AG09309 (cell line): ENCODE measurements around the gene ANKS3.

ENCODE experiments used
- DNase-seq: peaks from one replicate; pipeline ENCODE4 v3.0.0-alpha.2; 2010; ENCODE audit warnings: low read depth
- H3K4me3 ChIP-seq: 2 replicates; pipeline ENCODE4 v1.5.1; 2011; ENCODE audit warnings: mild to moderate bottlenecking, low read depth, low read length, moderate library complexity; ENCODE audit not compliant: control insufficient read depth
- CTCF ChIP-seq: IDR thresholded peaks from 2 replicates; pipeline ENCODE4 v1.5.1; 2011; ENCODE audit warnings: mild to moderate bottlenecking, low read depth, low read length, inconsistent platforms; ENCODE audit not compliant: insufficient read depth, control insufficient read depth; ENCODE audit errors: missing control alignments

Gene ANKS3

GRCh38 chr16:4689864-4690704, 44.0 kb downstream of the ANKS3 start:
- TF ChIP-seq CTCF = no peak
- DNase-seq = no peak
- H3K4me3 ChIP-seq = no peak overlapping the region

GRCh38 chr16:4689091-4689671, 44.9 kb downstream of the ANKS3 start:
- TF ChIP-seq CTCF = no peak
- no peak overlapping the region for H3K4me3 ChIP-seq
- no peak for DNase-seq

DNA sequence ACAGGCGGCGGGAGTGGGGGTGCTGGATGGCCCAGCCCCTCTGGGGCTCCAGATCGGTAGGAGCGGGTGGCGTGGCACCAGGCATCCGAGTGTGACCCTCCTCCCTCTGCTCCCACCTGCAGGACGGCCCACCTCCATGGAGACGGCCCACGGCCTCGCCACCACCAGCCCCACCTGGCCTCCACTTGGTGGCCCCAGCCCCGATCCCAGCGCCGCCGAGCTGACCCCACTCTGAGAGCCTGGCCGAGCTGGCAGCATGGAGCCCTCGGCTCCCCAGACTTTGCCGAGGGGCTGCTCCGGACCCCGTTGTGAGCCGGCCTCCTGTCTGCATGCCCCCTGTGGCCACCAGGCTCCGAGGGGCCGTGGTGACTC, 45.4 kb downstream of the ANKS3 start:
- no peak for TF ChIP-seq CTCF
- no peak overlapping the region for H3K4me3 ChIP-seq
- no peak for DNase-seq

GRCh38 chr16:4687946-4688673, 46.0 kb downstream of the ANKS3 start:
- H3K4me3 ChIP-seq = no peak overlapping the region
- no peak for DNase-seq
- no peak for TF ChIP-seq CTCF

DNA sequence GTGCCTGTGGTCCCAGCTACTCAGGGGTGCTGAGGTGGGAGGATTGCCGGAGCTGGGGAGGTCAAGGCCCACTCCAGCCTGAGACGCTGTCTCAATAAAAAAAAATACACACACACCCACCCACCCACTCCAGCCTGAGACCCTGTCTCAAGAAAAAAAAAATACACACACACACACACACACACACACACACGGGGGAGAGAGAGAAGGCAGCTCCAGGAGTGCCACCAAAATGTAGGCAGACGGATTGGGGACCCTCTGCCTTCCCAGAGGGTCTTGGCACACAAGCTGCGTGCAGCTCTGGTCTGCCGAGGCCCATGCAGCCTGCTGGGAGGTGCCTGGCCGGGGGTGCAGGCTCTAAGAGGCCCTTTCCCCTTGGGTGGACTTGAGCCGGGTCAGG, 46.7 kb downstream of the ANKS3 start:
- no peak for DNase-seq
- H3K4me3 ChIP-seq = no peak overlapping the region
- no peak for TF ChIP-seq CTCF

- no peak for DNase-seq
- no peak for TF ChIP-seq CTCF
- H3K4me3 ChIP-seq = no peak overlapping the region
These were observed 47.4 kb downstream of the ANKS3 start for GRCh38 chr16:4686497-4687210.
